ENCODE data around the gene MMP24OS.

The MMP24OS gene

GRCh38 chr20:35252037-35252461 is 25.9 kb downstream of the MMP24OS start:
- DNase-seq (ENCODE audit: low read depth in 2 of 2): no peak

- DNase-seq (ENCODE audit: low read depth in 2 of 2): no peak
These were observed 26.3 kb downstream of the MMP24OS start for GRCh38 chr20:35251613-35251940.

GRCh38 chr20:35248641-35249475 is 29.1 kb downstream of the MMP24OS start:
- DNase-seq (ENCODE audit: low read depth in 2 of 2): no peak

GRCh38 chr20:35246723-35247122 is 31.2 kb downstream of the MMP24OS start:
- DNase-seq (ENCODE audit: low read depth in 2 of 2): no peak

- DNase-seq (ENCODE audit: low read depth in 2 of 2): no peak
These were observed 33.9 kb downstream of the MMP24OS start for GRCh38 chr20:35243986-35244385.

GRCh38 chr20:35243317-35243716 is 34.6 kb downstream of the MMP24OS start:
- no peak for DNase-seq (ENCODE audit: low read depth in 2 of 2)

GRCh38 chr20:35240811-35241293 is 37.1 kb downstream of the MMP24OS start:
- DNase-seq (ENCODE audit: low read depth in 2 of 2): no peak

GRCh38 chr20:35240083-35240810 is 37.7 kb downstream of the MMP24OS start:
- no peak for DNase-seq (ENCODE audit: low read depth in 2 of 2)

GRCh38 chr20:35238735-35239134 is 39.2 kb downstream of the MMP24OS start:
- no peak for DNase-seq (ENCODE audit: low read depth in 2 of 2)

- DNase-seq (ENCODE audit: low read depth in 2 of 2): no peak
These were observed 39.8 kb downstream of the MMP24OS start for GRCh38 chr20:35238170-35238569.

- no peak for DNase-seq (ENCODE audit: low read depth in 2 of 2)
These were observed 40.4 kb downstream of the MMP24OS start for GRCh38 chr20:35237486-35237885.

GRCh38 chr20:35235881-35236280 is 42.0 kb downstream of the MMP24OS start:
- DNase-seq (ENCODE audit: low read depth in 2 of 2): no peak

- peak; percentile 75 for DNase-seq (ENCODE audit: low read depth in 2 of 2)
These were observed 45.3 kb downstream of the MMP24OS start for GRCh38 chr20:35232575-35232974.

- no peak for DNase-seq (ENCODE audit: low read depth in 2 of 2)
These were observed 50.8 kb downstream of the MMP24OS start for GRCh38 chr20:35226884-35227681.

Data from fibroblast of skin of left biceps (primary cell).